K562 (cell line): ENCODE data around the gene NUAK2. TPM values are rescaled to one million over a fixed set of nuclear protein-coding genes. Genes with fewer than 3 reads are reported as not detected.

ENCODE experiments used
- CBFA2T2 ChIP-seq: fragments of 450-650 bp; conservative IDR thresholded peaks from 2 replicates; pipeline ENCODE4 v1.6.1; 2017; ENCODE audit warnings: mild to moderate bottlenecking
- CHD1 ChIP-seq: fragments of 200-600 bp; sonication (generic); IDR thresholded peaks from one replicate; pipeline ENCODE4 v1.6.1; 2012; ENCODE audit warnings: mild to moderate bottlenecking, moderate library complexity, low read length, inconsistent platforms
- FOS ChIP-seq: IDR thresholded peaks from 3 replicates; pipeline ENCODE4 v1.6.1; 2011; ENCODE audit not compliant: insufficient read length; ENCODE audit errors: extremely low read depth
- FOXM1 ChIP-seq, 2 experiments: fragments of 450-650 bp in 1 of 2; sonication (generic) in 1 of 2; formaldehyde crosslinking in 1 of 2; IDR thresholded peaks; 2 replicates each; pipeline versions ENCODE4 v1.6.1 to v1.9.0; 2017 to 2022; ENCODE audit warnings: low read depth in 2 of 2, mild to moderate bottlenecking in 2 of 2, missing genetic modification reagents in 1 of 2, moderate library complexity in 1 of 2
- GABPA ChIP-seq: fragments of 200-800 bp; sonication (Bioruptor generic); conservative IDR thresholded peaks from 2 replicates; pipeline ENCODE4 v1.6.1; 2016; ENCODE audit warnings: low read depth, missing genetic modification characterization, missing compliant biosample characterization
- GATA2 ChIP-seq: sonication (generic); formaldehyde crosslinking; IDR thresholded peaks from 2 replicates; pipeline ENCODE4 v1.4.0; 2020; ENCODE audit warnings: mild to moderate bottlenecking, missing genetic modification reagents
- NEUROD1 ChIP-seq: fragments of 150-350 bp; IDR thresholded peaks from 2 replicates; pipeline ENCODE4 v1.6.1; 2014; ENCODE audit warnings: borderline replicate concordance, low read length, low read depth; ENCODE audit not compliant: partially characterized antibody
- POLR2B ChIP-seq: fragments of 450-650 bp; IDR thresholded peaks from 2 replicates; pipeline ENCODE4 v1.6.1; 2018; ENCODE audit warnings: low read depth; ENCODE audit not compliant: partially characterized antibody
- SIRT6 ChIP-seq: IDR thresholded peaks from one replicate; pipeline ENCODE4 v1.6.1; 2012; ENCODE audit warnings: low read depth, mild to moderate bottlenecking, control low read depth, inconsistent platforms, low read length, moderate library complexity
- SMAD3 ChIP-seq: fragments of 450-650 bp; formaldehyde crosslinking; conservative IDR thresholded peaks from 2 replicates; pipeline ENCODE4 v1.4.0; 2020; ENCODE audit warnings: mild to moderate bottlenecking
- SP1 ChIP-seq: sonication (generic); formaldehyde crosslinking; IDR thresholded peaks from 2 replicates; pipeline ENCODE4 v1.8.1; 2022; ENCODE audit warnings: mild to moderate bottlenecking, missing genetic modification reagents
- SPI1 ChIP-seq: IDR thresholded peaks from 2 replicates; pipeline ENCODE4 v1.6.1; 2011; ENCODE audit warnings: low read depth, low read length, control low read depth, borderline replicate concordance
- STAG1 ChIP-seq: sonication (generic); formaldehyde crosslinking; IDR thresholded peaks from 2 replicates; pipeline ENCODE4 v1.5.0; 2020; ENCODE audit warnings: missing genetic modification reagents, borderline replicate concordance
- U2AF1 ChIP-seq: fragments of 200-400 bp; formaldehyde crosslinking; optimal IDR thresholded peaks from 2 replicates; pipeline ENCODE3; 2017; ENCODE audit warnings: mild to moderate bottlenecking, low read depth, low read length, moderate library complexity
- XRCC5 ChIP-seq: fragments of 200-400 bp; formaldehyde crosslinking; IDR thresholded peaks from 2 replicates; pipeline ENCODE4 v1.6.1; 2017; ENCODE audit warnings: low read depth, mild to moderate bottlenecking, low read length
- ZKSCAN1 ChIP-seq: fragments of 150-350 bp; IDR thresholded peaks from 2 replicates; pipeline ENCODE4 v1.6.1; 2016; ENCODE audit warnings: low read depth, low read length
- ZNF124 ChIP-seq: sonication (generic); formaldehyde crosslinking; IDR thresholded peaks from 2 replicates; pipeline ENCODE4 v1.8.1; 2022; ENCODE audit warnings: missing genetic modification reagents
- ZNF551 ChIP-seq: fragments of 250-450 bp; sonication (Bioruptor Pico); IDR thresholded peaks from 2 replicates; pipeline ENCODE4 v1.5.0; 2021; ENCODE audit warnings: mild to moderate bottlenecking, moderate library complexity
- ZZZ3 ChIP-seq: fragments of 450-650 bp; IDR thresholded peaks from 2 replicates; pipeline ENCODE4 v1.6.1; 2016; ENCODE audit warnings: antibody characterized with exemption, mild to moderate bottlenecking, moderate library complexity
- polyA plus RNA-seq, 8 experiments: library from polyadenylated mRNA; depleted of rRNA in 4 of 8; stranded (reverse) in 5 of 8; unstranded in 3 of 8; fragments of >200 nt; fragmentation: Nextera tagmentation in 2 of 8; fragmentation: Illumina TruSeq in 1 of 8; extraction: Ambion mirVana in 2 of 8; extraction: Trizol in 1 of 8; gene quantifications; 2 replicates each; pipeline versions ENCODE4 v1.2.1 to v1.2.3, GENCODE V29; 2011 to 2014; ENCODE audit warnings: inconsistent platforms in 1 of 8, missing spikeins in 1 of 8
- total RNA-seq, 7 experiments: library from RNA; depleted of rRNA in 6 of 7; stranded (reverse); fragments of >200 nt in 6 of 7; fragmentation: Illumina TruSeq in 2 of 7; extraction: Trizol in 2 of 7; gene quantifications; 2 replicates each; pipeline versions ENCODE4 v1.2.1 to v1.2.3, GENCODE V29; 2011 to 2021; ENCODE audit warnings: low replicate concordance in 1 of 7
- TF ChIP-seq, protein P1 (sequence below), 2 experiments: fragments of 450-650 bp in 1 of 2; sonication (generic) in 1 of 2; formaldehyde crosslinking; conservative IDR thresholded peaks; 2 replicates each; pipeline versions ENCODE4 v1.4.0 to v1.8.1; 2020 to 2022; ENCODE audit warnings: mild to moderate bottlenecking in 1 of 2, missing genetic modification reagents in 1 of 2
- TF ChIP-seq, protein P2 (sequence below), 2 experiments: fragments of 250-450 bp in 1 of 2; fragments of 450-650 bp in 1 of 2; sonication (Bioruptor Pico) in 1 of 2; IDR thresholded peaks; 2 replicates each; pipeline versions ENCODE4 v1.6.1 to v1.8.0; 2016 to 2021; ENCODE audit warnings: mild to moderate bottlenecking in 2 of 2, moderate library complexity in 2 of 2, missing compliant biosample characterization in 1 of 2, missing genetic modification characterization in 1 of 2
- TF ChIP-seq, protein P3 (sequence below): fragments of 450-650 bp; IDR thresholded peaks from 2 replicates; pipeline ENCODE4 v1.6.1; 2017; ENCODE audit warnings: antibody characterized with exemption
- TF ChIP-seq, protein P4 (sequence below), 2 experiments: fragments of 200-800 bp in 1 of 2; sonication (Bioruptor generic) in 1 of 2; sonication (generic) in 1 of 2; formaldehyde crosslinking in 1 of 2; IDR thresholded peaks in 1 of 2; conservative IDR thresholded peaks in 1 of 2; 2 replicates each; pipeline versions ENCODE4 v1.5.0 to v1.6.1; 2016 to 2020; ENCODE audit warnings: missing compliant biosample characterization in 1 of 2, missing genetic modification characterization in 1 of 2, missing genetic modification reagents in 1 of 2

Gene NUAK2
- total and polyA plus RNA-seq, 9 of the 15 experiments (the other 6 are each of a cell fraction or from before 2014, with no cell fraction given) = 0.04 to 0.44 (median 0.14) TPM

DNA sequence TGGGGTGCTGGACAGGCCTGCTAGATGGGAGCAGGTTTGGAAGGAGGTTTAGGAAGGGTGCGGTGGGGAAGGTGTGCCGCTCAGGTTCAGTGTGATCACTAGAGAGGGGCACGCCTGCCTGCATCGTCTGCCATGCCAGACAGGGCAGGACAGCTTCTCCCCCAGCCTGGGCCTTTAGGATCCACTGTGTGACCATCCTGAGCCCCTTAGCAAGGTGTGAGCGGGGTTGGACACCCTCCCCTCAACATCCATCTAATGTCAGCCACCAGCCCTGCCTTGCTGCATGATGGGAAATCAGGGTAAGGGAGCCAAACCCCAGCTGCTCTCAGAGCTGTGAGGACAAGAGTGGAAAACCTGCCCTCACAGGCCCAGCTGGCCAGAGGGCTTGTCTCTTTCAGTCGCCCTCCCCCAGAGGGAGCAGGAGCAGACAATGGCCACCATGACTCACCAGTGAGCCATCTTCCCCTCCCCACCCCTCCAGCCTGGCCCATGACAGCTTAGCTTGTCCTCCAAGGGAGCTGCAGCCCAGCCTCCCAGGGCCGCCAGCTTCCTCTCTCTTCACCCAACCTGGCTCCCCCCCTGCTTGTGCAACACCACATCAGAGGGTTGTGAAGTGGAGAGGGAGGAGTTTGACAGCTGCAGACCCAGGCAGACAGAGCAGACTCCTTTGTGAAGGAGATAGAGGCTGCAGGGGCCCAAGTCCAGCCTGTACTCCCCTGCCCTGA is 37.0 kb downstream of the NUAK2 start (continued):
- peak; percentile 49; the same call in 1 of the 2 replicates for TF ChIP-seq CBFA2T2
- no peak for TF ChIP-seq GATA2 (CRISPR knock-in tag)
- TF ChIP-seq, protein P1, sequence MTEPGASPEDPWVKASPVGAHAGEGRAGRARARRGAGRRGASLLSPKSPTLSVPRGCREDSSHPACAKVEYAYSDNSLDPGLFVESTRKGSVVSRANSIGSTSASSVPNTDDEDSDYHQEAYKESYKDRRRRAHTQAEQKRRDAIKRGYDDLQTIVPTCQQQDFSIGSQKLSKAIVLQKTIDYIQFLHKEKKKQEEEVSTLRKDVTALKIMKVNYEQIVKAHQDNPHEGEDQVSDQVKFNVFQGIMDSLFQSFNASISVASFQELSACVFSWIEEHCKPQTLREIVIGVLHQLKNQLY (CRISPR knock-in tag; conservative IDR thresholded peaks at IDR 0.05) = no peak
- TF ChIP-seq, protein P2, sequence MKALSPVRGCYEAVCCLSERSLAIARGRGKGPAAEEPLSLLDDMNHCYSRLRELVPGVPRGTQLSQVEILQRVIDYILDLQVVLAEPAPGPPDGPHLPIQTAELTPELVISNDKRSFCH (CRISPR knock-in tag; IDR thresholded peaks at IDR 0.05) = no peak
- TF ChIP-seq, protein P2 (tag; IDR thresholded peaks at IDR 0.05) = no peak
- TF ChIP-seq GABPA (tag) = no peak
- no peak for TF ChIP-seq ZNF551 (CRISPR knock-in tag)
- TF ChIP-seq ZZZ3 = no peak
- TF ChIP-seq FOS = peak; percentile 40
- no peak for TF ChIP-seq SIRT6
- TF ChIP-seq FOXM1 (IDR thresholded peaks at IDR 0.05; ENCODE audit: low read depth) = no peak
- TF ChIP-seq FOXM1 (CRISPR knock-in tag; IDR thresholded peaks at IDR 0.05; ENCODE audit: low read depth) = no peak
- 0 out of 2 replicates have a peak, but pooled peaks have one; percentile 16 for TF ChIP-seq ZKSCAN1
- TF ChIP-seq, protein P3, sequence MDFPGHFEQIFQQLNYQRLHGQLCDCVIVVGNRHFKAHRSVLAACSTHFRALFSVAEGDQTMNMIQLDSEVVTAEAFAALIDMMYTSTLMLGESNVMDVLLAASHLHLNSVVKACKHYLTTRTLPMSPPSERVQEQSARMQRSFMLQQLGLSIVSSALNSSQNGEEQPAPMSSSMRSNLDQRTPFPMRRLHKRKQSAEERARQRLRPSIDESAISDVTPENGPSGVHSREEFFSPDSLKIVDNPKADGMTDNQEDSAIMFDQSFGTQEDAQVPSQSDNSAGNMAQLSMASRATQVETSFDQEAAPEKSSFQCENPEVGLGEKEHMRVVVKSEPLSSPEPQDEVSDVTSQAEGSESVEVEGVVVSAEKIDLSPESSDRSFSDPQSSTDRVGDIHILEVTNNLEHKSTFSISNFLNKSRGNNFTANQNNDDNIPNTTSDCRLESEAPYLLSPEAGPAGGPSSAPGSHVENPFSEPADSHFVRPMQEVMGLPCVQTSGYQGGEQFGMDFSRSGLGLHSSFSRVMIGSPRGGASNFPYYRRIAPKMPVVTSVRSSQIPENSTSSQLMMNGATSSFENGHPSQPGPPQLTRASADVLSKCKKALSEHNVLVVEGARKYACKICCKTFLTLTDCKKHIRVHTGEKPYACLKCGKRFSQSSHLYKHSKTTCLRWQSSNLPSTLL = no peak
- peak; percentile 59; the same call in 1 of the 2 replicates for TF ChIP-seq SP1 (CRISPR knock-in tag)
- peak; percentile 9; the same call in 1 of the 2 replicates for TF ChIP-seq STAG1 (CRISPR knock-in tag)
- TF ChIP-seq, protein P4, sequence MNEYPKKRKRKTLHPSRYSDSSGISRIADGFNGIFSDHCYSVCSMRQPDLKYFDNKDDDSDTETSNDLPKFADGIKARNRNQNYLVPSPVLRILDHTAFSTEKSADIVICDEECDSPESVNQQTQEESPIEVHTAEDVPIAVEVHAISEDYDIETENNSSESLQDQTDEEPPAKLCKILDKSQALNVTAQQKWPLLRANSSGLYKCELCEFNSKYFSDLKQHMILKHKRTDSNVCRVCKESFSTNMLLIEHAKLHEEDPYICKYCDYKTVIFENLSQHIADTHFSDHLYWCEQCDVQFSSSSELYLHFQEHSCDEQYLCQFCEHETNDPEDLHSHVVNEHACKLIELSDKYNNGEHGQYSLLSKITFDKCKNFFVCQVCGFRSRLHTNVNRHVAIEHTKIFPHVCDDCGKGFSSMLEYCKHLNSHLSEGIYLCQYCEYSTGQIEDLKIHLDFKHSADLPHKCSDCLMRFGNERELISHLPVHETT (CRISPR knock-in tag; conservative IDR thresholded peaks at IDR 0.05 in 1 of 2, IDR thresholded peaks at IDR 0.05 in 1 of 2) = no peak
- peak; percentile 73; the same call in 1 of the 2 replicates for TF ChIP-seq SPI1
- TF ChIP-seq SMAD3 (CRISPR knock-in tag) = no peak
- no peak for TF ChIP-seq ZNF124 (CRISPR knock-in tag)
- TF ChIP-seq CHD1 = no peak
- peak; percentile 69 for TF ChIP-seq NEUROD1
- TF ChIP-seq U2AF1 = no peak
- 0 out of 2 replicates have a peak, but pooled peaks have one; percentile 38 for TF ChIP-seq XRCC5
- no peak for TF ChIP-seq POLR2B
